Tibial nerve (tissue), 4 donors: ENCODE results near the gene PPIF. TPM values are rescaled to one million over a fixed set of nuclear protein-coding genes. Genes with fewer than 3 reads are reported as not detected.

Experiments used
- DNase-seq, 2 donors: peaks; one replicate each; pipeline ENCODE4 v3.0.0-alpha.2; 2019; ENCODE audit warnings: low spot score in 2 of 2
- H3K27ac ChIP-seq, 4 donors: fragments of 200-600 bp; sonication (generic) in 3 of 4; one replicate each; pipeline ENCODE4 v1.5.1; 2017 to 2019; ENCODE audit warnings: mild to moderate bottlenecking in 1 of 4
- H3K27me3 ChIP-seq, 2 donors: fragments of 200-600 bp; sonication (generic) in 1 of 2; one replicate each; pipeline versions ENCODE4 v1.5.1 to v1.6.0; 2017 to 2019
- H3K36me3 ChIP-seq, 3 donors: fragments of 200-600 bp; sonication (generic); one replicate each; pipeline ENCODE4 v1.5.1; 2018 to 2019
- H3K4me1 ChIP-seq, 4 donors: fragments of 200-600 bp; sonication (generic) in 3 of 4; one replicate each; pipeline ENCODE4 v1.5.1; 2017 to 2019
- H3K4me3 ChIP-seq, 4 donors: fragments of 200-600 bp; sonication (generic) in 3 of 4; one replicate each; pipeline ENCODE4 v1.5.1; 2017 to 2019; ENCODE audit warnings: mild to moderate bottlenecking in 1 of 4, moderate library complexity in 1 of 4
- H3K9me3 ChIP-seq, 4 donors: fragments of 200-600 bp; sonication (generic) in 3 of 4; one replicate each; pipeline ENCODE4 v1.5.1; 2017 to 2019
- EP300 ChIP-seq, 2 donors: sonication (generic); formaldehyde crosslinking; IDR thresholded peaks; one replicate each; pipeline ENCODE4 v1.6.1; 2017; ENCODE audit warnings: antibody characterized with exemption in 2 of 2, mild to moderate bottlenecking in 1 of 2
- POLR2A ChIP-seq, 2 donors: fragments of 450-650 bp; IDR thresholded peaks; one replicate each; pipeline ENCODE4 v1.6.1; 2017; ENCODE audit warnings: antibody characterized with exemption in 2 of 2, mild to moderate bottlenecking in 2 of 2, moderate library complexity in 2 of 2
- WGBS, 2 donors: methylation state at CpG; one replicate each; pipeline ENCODE4 v1.1.5; 2018; 5-methylcytosine and 5-hydroxymethylcytosine counted together
- total RNA-seq, 4 donors: library from RNA; depleted of rRNA; stranded (reverse); fragments of >200 nt; gene quantifications; one replicate each; pipeline ENCODE4 v1.1.0, GENCODE V29; 2016
- TF ChIP-seq, protein P1 (sequence below), 5 experiments: fragments of 200-600 bp in 3 of 5; fragments of 450-650 bp in 2 of 5; sonication (generic) in 3 of 5; IDR thresholded peaks; one replicate each; pipeline ENCODE4 v1.5.1; 2016 to 2019; ENCODE audit warnings: antibody characterized with exemption in 5 of 5, mild to moderate bottlenecking in 3 of 5, moderate library complexity in 2 of 5

The PPIF gene
- total RNA-seq, 4 donors from 2014 or later: 16.6 to 36.0 (median 20.6) TPM

DNA sequence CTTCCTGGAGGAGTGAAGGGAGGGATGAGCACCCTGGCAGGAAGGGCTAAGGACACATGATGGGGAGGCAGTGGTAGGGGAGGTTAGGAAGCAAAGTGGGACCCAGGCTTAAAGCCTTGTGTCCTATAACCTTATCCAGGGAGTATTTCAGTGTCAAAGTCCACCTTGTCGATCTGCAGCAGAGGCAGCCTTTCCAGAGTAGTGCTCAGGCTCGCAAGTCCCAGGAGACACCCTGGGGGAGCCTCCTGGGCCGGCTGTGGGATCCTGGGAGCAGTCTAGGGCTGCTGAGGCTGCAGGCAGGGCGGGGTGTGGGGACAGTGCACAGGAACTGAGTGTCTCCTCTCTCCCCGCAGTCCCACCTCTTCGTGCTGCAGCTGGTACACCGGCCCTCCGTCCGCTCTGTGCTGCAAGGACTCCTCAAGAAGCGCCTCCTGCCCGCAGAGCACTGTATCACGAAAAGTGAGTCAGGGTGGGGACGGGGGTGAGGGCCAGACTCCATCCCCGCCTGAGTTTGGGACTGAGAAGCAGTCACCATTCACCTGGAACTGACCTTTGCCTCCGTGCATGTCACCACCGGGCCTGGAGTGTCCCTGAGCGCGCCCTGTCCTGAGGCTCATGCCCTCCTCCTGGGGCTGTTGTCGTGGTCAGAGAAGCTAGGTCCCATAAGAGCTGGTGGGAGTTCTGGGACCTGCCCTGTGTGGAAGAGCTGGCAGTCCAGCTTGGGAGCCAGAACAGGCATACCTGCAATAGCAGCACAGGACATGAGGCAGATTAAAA lies 45.3 kb upstream of the PPIF start:
- Histone ChIP-seq H3K4me3 (no peak overlapping the region), H3K27ac (no peak overlapping the region), H3K4me1 (peaks cover 0 to 14% (median 6%) of the 10 kb centered on the region in 4 donors), H3K27me3 (no peaks in the 10 kb centered on the region), H3K9me3 (no peaks in the 10 kb centered on the region), H3K36me3 (peaks cover 2 to 100% (median 69%) of the 10 kb centered on the region in 3 donors)
- TF ChIP-seq EP300 (IDR thresholded peaks at IDR 0.05): no peak
- TF ChIP-seq, protein P1, sequence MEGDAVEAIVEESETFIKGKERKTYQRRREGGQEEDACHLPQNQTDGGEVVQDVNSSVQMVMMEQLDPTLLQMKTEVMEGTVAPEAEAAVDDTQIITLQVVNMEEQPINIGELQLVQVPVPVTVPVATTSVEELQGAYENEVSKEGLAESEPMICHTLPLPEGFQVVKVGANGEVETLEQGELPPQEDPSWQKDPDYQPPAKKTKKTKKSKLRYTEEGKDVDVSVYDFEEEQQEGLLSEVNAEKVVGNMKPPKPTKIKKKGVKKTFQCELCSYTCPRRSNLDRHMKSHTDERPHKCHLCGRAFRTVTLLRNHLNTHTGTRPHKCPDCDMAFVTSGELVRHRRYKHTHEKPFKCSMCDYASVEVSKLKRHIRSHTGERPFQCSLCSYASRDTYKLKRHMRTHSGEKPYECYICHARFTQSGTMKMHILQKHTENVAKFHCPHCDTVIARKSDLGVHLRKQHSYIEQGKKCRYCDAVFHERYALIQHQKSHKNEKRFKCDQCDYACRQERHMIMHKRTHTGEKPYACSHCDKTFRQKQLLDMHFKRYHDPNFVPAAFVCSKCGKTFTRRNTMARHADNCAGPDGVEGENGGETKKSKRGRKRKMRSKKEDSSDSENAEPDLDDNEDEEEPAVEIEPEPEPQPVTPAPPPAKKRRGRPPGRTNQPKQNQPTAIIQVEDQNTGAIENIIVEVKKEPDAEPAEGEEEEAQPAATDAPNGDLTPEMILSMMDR (IDR thresholded peaks at IDR 0.05): no peak
- TF ChIP-seq POLR2A (IDR thresholded peaks at IDR 0.05): no peak
- no peak for DNase-seq
- WGBS, 2 donors: 87 to 91% methylated on average over 19 of the region's 19 CpGs

DNA sequence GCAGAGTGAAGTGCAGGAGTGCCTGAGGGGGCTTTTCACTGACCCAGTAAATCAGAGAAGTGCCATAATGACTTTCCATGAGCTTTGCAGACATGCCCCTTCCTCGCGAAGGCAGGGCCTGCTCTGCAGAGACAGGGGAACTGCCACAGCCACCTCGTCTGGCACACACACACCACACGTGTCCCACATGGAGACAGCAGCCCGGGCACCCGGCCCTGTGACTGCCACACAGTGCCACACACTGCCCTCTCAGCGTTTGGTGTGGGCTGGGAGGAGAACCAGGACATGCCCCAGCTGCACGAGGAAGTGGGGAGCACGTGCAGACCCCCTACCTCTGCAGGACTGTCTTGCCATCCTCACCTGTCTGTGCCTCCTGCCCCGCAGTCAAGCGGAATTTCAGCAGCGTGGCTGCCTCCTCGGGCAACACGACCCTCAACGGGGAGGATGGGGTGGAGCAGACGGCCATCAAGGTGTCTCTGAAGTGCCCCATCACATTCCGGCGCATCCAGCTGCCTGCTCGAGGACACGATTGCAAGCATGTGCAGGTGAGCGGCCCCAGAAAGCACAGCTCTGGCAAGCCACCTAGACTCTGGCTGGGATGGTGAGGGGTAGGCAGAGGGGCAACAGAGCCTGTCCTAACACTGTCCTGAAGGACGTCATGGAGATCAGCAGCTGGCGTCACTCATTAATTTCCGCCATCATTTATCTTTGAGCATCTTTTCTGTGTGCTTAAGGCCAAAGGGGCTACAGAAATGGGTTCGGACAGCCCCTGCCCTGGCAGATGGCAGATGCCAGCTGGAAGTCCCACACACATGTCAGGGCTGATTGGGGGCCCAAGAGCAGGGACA lies 43.4 kb upstream of the PPIF start:
- H3K36me3 ChIP-seq: peaks cover 5 to 100% (median 71%) of the 10 kb centered on the region in 3 donors

DNA sequence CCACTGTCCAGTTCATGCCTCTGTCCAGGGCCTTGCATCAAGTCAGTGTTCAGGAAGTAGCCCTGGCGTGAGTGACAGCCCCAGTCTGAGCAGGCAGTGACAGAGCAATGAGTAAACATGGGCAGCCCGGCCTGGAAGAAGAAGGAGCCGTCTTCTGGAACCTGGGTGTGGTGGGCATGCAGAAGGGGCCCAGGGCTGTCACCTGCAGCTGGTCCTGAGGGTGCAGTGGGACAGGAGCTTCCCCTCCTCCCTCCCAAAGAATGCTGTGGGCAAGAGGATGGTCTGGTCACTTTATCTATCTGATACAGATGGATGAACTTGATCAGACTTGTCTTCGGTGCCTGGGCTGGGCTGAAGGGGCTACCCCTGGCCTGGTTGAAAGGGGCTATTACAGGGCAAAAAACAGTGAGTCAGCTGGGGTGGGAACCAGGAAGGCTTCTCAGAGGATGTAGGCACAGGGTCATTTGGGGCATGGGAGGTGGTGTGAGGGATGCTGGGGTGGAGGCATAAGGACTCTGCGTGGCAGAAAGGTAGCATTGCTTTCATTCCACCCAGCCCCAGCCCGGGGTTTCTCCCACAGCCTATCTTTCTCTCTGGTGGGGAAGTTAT lies 42.7 kb upstream of the PPIF start:
- DNase-seq: no peak
- H3K27me3 ChIP-seq: no peaks in the 10 kb centered on the region
- peaks cover 0 to 2% (median 0%) of the 10 kb centered on the region in 4 donors for H3K4me1 ChIP-seq
- no peak for TF ChIP-seq POLR2A (IDR thresholded peaks at IDR 0.05)
- no peak for TF ChIP-seq EP300 (IDR thresholded peaks at IDR 0.05)
- TF ChIP-seq, protein P1 (IDR thresholded peaks at IDR 0.05): no peak
- H3K9me3 ChIP-seq: no peaks in the 10 kb centered on the region
- 86 to 94% methylated on average over 6 of the region's 6 CpGs for whole genome bisulfite sequencing, 2 donors
- H3K36me3 ChIP-seq: peaks cover 5 to 100% (median 74%) of the 10 kb centered on the region in 3 donors
- no peak overlapping the region for H3K4me3 ChIP-seq
- no peak overlapping the region for H3K27ac ChIP-seq

More for the DNA sequence above, 43.4 kb upstream of the PPIF start:
- Histone ChIP-seq H3K4me3 (no peak overlapping the region), H3K9me3 (no peaks in the 10 kb centered on the region), H3K4me1 (peaks cover 0 to 5% (median 2%) of the 10 kb centered on the region in 4 donors), H3K27me3 (no peaks in the 10 kb centered on the region), H3K27ac (no peak overlapping the region)
- DNase-seq: no peak
- WGBS, 2 donors: 88 to 89% methylated on average over 22 to 25 of the region's 25 CpGs
- TF ChIP-seq, protein P1 (IDR thresholded peaks at IDR 0.05): no peak
- TF ChIP-seq EP300 (IDR thresholded peaks at IDR 0.05): no peak
- no peak for TF ChIP-seq POLR2A (IDR thresholded peaks at IDR 0.05)

DNA sequence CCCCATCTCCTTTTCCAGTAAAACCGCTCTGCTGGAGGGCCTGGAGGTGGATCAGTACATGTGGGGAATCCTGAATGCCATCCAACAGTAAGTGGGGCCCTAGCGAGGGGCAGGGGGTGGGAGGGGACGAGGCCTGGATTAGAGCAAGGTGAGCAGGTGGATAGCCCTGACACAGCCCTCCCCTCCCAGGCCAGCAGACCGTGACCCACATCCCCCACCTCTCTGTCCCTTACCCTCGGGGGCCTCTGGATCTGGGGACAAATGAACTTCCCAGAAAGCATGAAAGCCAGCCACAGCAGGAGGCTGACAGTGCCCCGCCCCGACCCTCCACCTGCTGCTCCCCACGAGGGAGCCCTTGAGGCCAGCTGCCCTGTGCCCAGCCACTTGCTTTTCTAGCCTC lies 41.8 kb upstream of the PPIF start:
- no peak overlapping the region for H3K27ac ChIP-seq
- H3K27me3 ChIP-seq: no peaks in the 10 kb centered on the region
- H3K4me3 ChIP-seq: no peak overlapping the region
- no peak for DNase-seq
- H3K4me1 ChIP-seq: peaks cover 0 to 11% (median 3%) of the 10 kb centered on the region in 4 donors
- peaks cover 5 to 100% (median 71%) of the 10 kb centered on the region in 3 donors for H3K36me3 ChIP-seq
- TF ChIP-seq EP300 (IDR thresholded peaks at IDR 0.05) (no peak), POLR2A (IDR thresholded peaks at IDR 0.05) (no peak)
- TF ChIP-seq, protein P1 (IDR thresholded peaks at IDR 0.05): no peak
- no peaks in the 10 kb centered on the region for H3K9me3 ChIP-seq
- 82 to 93% methylated on average over 7 to 8 of the region's 8 CpGs for WGBS, 2 donors
